Epithelial cell of proximal tubule (primary cell): ENCODE measurements around the gene VAV3. TPM values are rescaled to one million over a fixed set of nuclear protein-coding genes. Genes with fewer than 3 reads are reported as not detected.

Experiments
- DNase-seq: peaks from one replicate; pipeline ENCODE4 v3.0.0-alpha.2; 2011; ENCODE audit warnings: low read depth
- H3K4me3 ChIP-seq: 2 replicates; pipeline ENCODE4 v1.5.1; 2011; ENCODE audit warnings: low read depth, mild to moderate bottlenecking, low read length
- total RNA-seq: library from RNA; depleted of rRNA; stranded (reverse); fragments of >200 nt; gene quantifications from 2 replicates; pipeline ENCODE4 v1.2.3, GENCODE V29; 2015
- TF ChIP-seq, protein P1 (sequence below): conservative IDR thresholded peaks from 2 replicates; pipeline ENCODE4 v1.5.1; 2012; ENCODE audit warnings: low read depth, mild to moderate bottlenecking, low read length

VAV3 gene
- total RNA-seq, 1 donor from 2014 or later = 9.7 TPM

GRCh38 chr1:107940017-107940577, 24.9 kb downstream of the VAV3 start:
- TF ChIP-seq, protein P1, sequence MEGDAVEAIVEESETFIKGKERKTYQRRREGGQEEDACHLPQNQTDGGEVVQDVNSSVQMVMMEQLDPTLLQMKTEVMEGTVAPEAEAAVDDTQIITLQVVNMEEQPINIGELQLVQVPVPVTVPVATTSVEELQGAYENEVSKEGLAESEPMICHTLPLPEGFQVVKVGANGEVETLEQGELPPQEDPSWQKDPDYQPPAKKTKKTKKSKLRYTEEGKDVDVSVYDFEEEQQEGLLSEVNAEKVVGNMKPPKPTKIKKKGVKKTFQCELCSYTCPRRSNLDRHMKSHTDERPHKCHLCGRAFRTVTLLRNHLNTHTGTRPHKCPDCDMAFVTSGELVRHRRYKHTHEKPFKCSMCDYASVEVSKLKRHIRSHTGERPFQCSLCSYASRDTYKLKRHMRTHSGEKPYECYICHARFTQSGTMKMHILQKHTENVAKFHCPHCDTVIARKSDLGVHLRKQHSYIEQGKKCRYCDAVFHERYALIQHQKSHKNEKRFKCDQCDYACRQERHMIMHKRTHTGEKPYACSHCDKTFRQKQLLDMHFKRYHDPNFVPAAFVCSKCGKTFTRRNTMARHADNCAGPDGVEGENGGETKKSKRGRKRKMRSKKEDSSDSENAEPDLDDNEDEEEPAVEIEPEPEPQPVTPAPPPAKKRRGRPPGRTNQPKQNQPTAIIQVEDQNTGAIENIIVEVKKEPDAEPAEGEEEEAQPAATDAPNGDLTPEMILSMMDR = no peak
- no peak for DNase-seq
- H3K4me3 ChIP-seq = no peak overlapping the region

DNA sequence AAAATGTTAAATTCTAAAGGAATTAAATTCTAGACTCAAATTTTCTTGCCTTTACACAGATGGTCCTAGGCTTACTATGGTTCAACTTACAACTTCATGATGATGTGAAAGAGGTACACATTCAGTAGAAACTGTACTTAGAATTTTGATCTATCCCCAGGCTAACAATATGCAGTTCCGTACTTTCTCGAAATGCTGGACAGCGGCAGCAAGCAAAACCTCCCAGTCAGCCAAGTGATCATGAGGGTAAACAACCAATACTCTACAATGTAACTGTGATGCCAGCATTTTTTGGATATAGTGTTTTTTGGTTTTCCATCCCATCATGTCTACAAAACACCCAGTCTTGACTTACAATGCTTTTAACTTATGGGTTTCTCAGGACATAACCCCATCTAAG, 25.7 kb downstream of the VAV3 start:
- no peak for DNase-seq
- TF ChIP-seq, protein P1 = no peak
- no peak overlapping the region for H3K4me3 ChIP-seq

DNA sequence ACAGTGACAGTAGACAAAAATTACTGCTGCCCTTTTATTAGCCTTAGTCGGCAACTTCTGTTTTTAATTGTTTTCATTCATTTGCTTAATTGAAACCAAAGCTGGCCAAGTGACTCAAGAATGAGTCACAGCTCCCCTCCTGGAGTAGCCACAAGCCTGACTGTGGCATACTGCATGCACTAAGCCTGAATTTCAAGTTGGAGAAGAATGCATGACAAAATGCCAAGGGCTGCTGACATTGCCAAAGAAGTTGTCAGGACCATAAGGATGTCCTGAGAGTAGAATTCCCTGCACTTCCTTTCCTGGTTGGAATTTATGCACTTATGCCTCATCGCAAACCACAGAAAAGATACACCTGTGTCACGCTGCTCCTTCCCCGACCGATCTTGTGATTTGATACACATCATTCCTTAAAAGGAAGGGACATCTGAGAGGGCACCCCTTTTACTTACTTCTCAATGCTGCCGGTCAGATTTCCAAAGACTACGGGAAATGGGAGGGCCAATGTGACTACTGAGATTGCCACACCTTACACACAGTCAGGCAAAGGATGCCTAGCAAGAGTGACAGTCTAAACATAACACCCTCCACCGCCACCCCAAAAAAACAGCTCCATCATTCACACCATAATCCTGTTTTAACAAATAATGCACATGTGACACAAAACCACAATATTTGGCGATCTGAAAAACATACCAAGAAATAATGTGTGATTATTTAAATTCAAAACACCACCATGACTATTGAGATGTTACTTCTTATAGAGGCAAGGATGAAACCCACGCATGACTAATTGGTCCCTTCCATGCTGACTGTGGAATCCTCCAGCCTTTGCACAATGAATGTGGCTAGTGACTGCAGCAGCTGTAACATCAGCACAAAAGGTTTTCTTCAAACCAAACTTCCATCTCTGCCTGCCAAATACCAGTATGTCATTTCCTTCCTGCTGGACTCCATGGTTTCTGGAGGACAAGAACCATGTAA, 28.2 kb downstream of the VAV3 start:
- peak; percentile 89 for DNase-seq
- TF ChIP-seq, protein P1 = no peak
- no peak overlapping the region for H3K4me3 ChIP-seq

DNA sequence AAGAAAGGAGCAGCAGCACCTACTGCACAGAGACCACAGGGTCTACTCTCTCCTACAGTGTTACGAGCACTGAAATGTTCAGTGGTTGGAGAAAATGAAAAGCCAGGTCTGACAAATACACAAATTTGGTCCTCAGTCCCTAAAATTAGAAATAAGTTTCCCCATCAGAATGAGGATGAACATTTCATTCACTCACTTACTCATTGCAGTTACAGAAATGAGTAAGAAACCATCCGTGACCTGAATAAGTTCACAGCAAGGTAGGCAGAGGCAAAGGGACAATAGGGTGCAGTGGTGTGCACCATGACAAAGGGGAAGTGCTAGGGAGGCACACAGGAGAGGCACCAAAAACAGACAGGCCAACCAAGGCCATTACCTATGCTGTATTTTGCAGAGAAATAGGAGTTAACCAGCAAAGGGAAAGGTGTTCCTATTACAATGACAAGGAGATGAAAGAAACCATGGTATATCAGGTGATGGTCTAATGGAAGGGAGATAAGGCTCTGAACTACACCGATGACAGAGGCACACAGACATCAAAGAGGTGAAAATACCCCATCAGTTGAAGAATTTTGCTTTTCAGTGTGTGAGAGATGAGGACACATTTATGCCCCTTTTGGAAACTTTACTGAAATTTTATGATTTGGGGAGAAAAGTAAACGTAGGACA, 29.4 kb downstream of the VAV3 start:
- no peak overlapping the region for H3K4me3 ChIP-seq
- TF ChIP-seq, protein P1 = peak; percentile 3
- no peak for DNase-seq

DNA sequence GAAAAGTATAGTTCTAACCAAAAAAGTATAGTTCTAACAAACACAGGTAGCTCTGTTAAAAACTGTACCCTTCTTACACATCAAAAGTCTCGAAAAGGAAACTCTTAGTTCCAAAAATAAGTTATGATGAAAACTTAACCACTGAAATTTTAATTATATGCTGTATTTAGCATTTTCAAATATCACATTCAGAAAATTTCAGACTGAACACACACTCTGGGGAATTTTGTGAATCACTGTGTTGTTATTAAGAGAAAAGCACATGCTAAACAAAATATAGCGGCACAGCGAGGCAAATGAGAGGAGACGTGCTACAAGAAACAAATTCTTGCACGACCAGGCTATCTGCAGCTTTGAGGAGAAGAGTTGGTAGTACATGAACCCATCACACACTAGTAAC, 30.4 kb downstream of the VAV3 start:
- H3K4me3 ChIP-seq = no peak overlapping the region
- no peak for DNase-seq
- TF ChIP-seq, protein P1 = no peak

DNA sequence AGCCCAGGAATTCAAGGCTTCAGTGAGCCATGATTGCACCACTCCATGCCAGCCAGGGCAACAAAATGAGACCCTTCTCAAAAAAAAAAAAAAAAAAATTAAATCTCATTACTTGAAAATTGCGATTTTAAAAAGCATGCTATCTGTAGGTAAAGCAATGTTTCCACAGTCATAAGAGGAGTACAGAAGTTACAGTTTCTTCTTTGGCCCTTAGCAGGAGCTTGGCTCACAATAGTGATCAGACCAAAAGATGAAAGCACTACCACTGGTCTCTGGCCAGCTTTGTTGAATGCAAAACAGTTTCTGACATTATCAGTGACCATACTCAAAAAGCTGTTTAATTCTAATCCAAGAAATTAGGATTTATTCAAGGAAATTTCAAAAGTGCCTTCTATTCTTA, 31.2 kb downstream of the VAV3 start:
- H3K4me3 ChIP-seq = no peak overlapping the region
- DNase-seq = no peak

More for the DNA sequence above, 31.2 kb downstream of the VAV3 start:
- TF ChIP-seq, protein P1 = no peak
